NCI-H446 treated with DMSO at 0.1 percent for 48 hours (cell line): ENCODE data around the gene GRIN2A.

ENCODE experiments used
- DNase-seq: peaks from one replicate; lab custom pipeline; 2025; lab: John Stamatoyannopoulos, UW

The GRIN2A gene

GRCh38 chr16:9852003-9852402, 330.2 kb downstream of the GRIN2A start:
- DNase-seq, result no peak

GRCh38 chr16:9850817-9851216, 331.4 kb downstream of the GRIN2A start:
- DNase-seq, result no peak

- no peak for DNase-seq
These were observed 332.5 kb downstream of the GRIN2A start for GRCh38 chr16:9849697-9850245.

- DNase-seq, result no peak
These were observed 335.1 kb downstream of the GRIN2A start for GRCh38 chr16:9847146-9847545.

GRCh38 chr16:9846362-9847099, 335.7 kb downstream of the GRIN2A start:
- no peak for DNase-seq

- DNase-seq, result no peak
These were observed 336.4 kb downstream of the GRIN2A start for GRCh38 chr16:9845661-9846361.

GRCh38 chr16:9844361-9844760, 337.9 kb downstream of the GRIN2A start:
- no peak for DNase-seq

- DNase-seq, result no peak
These were observed 338.7 kb downstream of the GRIN2A start for GRCh38 chr16:9843424-9844018.

- no peak for DNase-seq
These were observed 341.2 kb downstream of the GRIN2A start for GRCh38 chr16:9840761-9841665.

- no peak for DNase-seq
These were observed 344.7 kb downstream of the GRIN2A start for GRCh38 chr16:9837481-9837880.

- no peak for DNase-seq
These were observed 346.0 kb downstream of the GRIN2A start for GRCh38 chr16:9836118-9836736.

- DNase-seq, result no peak
These were observed 355.0 kb downstream of the GRIN2A start for GRCh38 chr16:9827062-9827752.

GRCh38 chr16:9826656-9827055, 355.6 kb downstream of the GRIN2A start:
- no peak for DNase-seq

GRCh38 chr16:9824200-9825068, 357.8 kb downstream of the GRIN2A start:
- no peak for DNase-seq

GRCh38 chr16:9823510-9823909, 358.7 kb downstream of the GRIN2A start:
- no peak for DNase-seq

- DNase-seq, result no peak
These were observed 360.3 kb downstream of the GRIN2A start for GRCh38 chr16:9821970-9822369.

- DNase-seq, result no peak
These were observed 360.9 kb downstream of the GRIN2A start for GRCh38 chr16:9821331-9821730.

GRCh38 chr16:9820476-9821246, 361.6 kb downstream of the GRIN2A start:
- no peak for DNase-seq

GRCh38 chr16:9818702-9819101, 363.5 kb downstream of the GRIN2A start:
- DNase-seq, result no peak
